ENCODE results near the gene GUCY1A2.
"Not testable (repeated sequence)": the region's sequence is repeated elsewhere in the genome, so short reads cannot be mapped to it uniquely, and the experiment has no call there.

Gene GUCY1A2

GRCh38 chr11:107018219-107018901, at the start of gene GUCY1A2:
Gene GUCY1A2, minus strand, starts transcription at chr11:107018476. Its CDS starts 421 bp downstream, at chr11:107018055.
- DNase-seq: peak; percentile 86

- no peak for DNase-seq
These were observed 36.1 kb upstream of the GUCY1A2 start for GRCh38 chr11:107054391-107054790.

- not testable (repeated sequence) for DNase-seq
These were observed 33.1 kb upstream of the GUCY1A2 start for GRCh38 chr11:107051332-107051731.

GRCh38 chr11:107050899-107051298, 32.6 kb upstream of the GUCY1A2 start:
- DNase-seq: not testable (repeated sequence)

GRCh38 chr11:107050121-107050520, 31.8 kb upstream of the GUCY1A2 start:
- no peak for DNase-seq

GRCh38 chr11:107044503-107044902, 26.2 kb upstream of the GUCY1A2 start:
- no peak for DNase-seq

- DNase-seq: no peak
These were observed 25.1 kb upstream of the GUCY1A2 start for GRCh38 chr11:107043242-107044006.

- peak; percentile 68 for DNase-seq
These were observed 24.5 kb upstream of the GUCY1A2 start for GRCh38 chr11:107042748-107043147.

GRCh38 chr11:107041088-107041444, 22.8 kb upstream of the GUCY1A2 start:
- no peak for DNase-seq

GRCh38 chr11:107040433-107041087, 22.3 kb upstream of the GUCY1A2 start:
- DNase-seq: no peak

- DNase-seq: no peak
These were observed 7.4 kb upstream of the GUCY1A2 start for GRCh38 chr11:107025673-107026072.

GRCh38 chr11:107020594-107020993, 2.3 kb upstream of the GUCY1A2 start:
- no peak for DNase-seq

- peak; percentile 61 for DNase-seq
These were observed 722 bp upstream of the GUCY1A2 start for GRCh38 chr11:107018902-107019493.

GRCh38 chr11:107017433-107018218, 650 bp downstream of the GUCY1A2 start:
- peak; percentile 86 for DNase-seq

GRCh38 chr11:107017104-107017432, 1.2 kb downstream of the GUCY1A2 start:
- DNase-seq: no peak

- no peak for DNase-seq
These were observed 3.4 kb downstream of the GUCY1A2 start for GRCh38 chr11:107014871-107015270.

- no peak for DNase-seq
These were observed 6.3 kb downstream of the GUCY1A2 start for GRCh38 chr11:107011977-107012376.

- DNase-seq: no peak
These were observed 9.1 kb downstream of the GUCY1A2 start for GRCh38 chr11:107009190-107009589.

GRCh38 chr11:107006076-107006833, 12.0 kb downstream of the GUCY1A2 start:
- no peak for DNase-seq

- no peak for DNase-seq
These were observed 19.1 kb downstream of the GUCY1A2 start for GRCh38 chr11:106999196-106999595.

GRCh38 chr11:106998916-106999188, 19.4 kb downstream of the GUCY1A2 start:
- DNase-seq: peak; percentile 9

All from NCI-H82 (cell line).